ENCODE results near the gene ZBTB16.

The ZBTB16 gene

DNA sequence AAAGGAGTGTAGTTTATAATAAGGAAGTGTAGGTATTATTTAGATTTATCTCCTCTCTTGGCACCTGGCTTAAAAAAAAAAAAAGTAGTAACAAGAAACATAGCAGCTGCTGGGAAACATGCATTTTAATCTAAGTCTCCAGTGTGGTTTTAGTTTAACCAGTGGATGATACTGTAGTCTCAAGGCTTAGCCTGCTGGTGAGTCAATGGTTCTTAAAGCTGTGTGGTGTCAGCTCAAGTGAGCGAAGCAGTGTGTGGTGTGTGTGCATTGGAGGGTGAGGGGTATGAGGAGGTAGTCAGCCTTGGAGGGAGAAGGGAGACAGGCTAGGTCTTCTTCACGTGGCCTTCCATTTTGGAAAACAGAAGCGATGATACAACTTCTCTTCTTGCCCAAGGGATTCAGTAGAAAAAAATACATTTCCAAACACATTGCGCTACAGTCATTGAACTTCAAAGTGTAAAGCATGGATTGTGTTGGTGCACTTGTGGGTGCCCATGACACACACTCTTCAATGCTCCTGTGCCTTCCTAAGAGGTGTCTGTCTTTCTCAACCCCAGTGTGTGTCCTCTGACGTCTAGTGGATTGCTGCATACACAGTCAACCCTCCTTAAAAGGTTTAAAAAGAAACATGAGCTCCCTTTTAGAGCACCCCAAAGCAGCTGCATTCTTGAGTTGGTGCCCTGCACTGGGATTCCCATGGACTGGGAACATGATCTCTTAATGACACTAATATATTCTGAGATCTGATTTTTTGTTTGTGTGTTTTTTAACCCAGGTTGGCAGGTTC lies 40.1 kb downstream of the ZBTB16 start:
- Histone ChIP-seq H3K27ac (ENCODE audit: low read depth, low read length) (no peak overlapping the region), H3K4me1 (ENCODE audit: insufficient read depth, low read length) (peaks cover 51% of the 10 kb centered on the region), H3K4me3 (ENCODE audit: low read depth in 1 of 2, low read length in 2 of 2) (no peak overlapping the region), H3K36me3 (ENCODE audit: insufficient read depth, low read length) (peaks cover 3% of the 10 kb centered on the region), H3K9me3 (ENCODE audit: low read length) (no peaks in the 10 kb centered on the region), H3K27me3 (ENCODE audit: control insufficient read depth in 1 of 2, insufficient read depth in 2 of 2, low read length in 2 of 2) (no peaks in the 10 kb centered on the region), H3K9ac (ENCODE audit: low read length) (no peak overlapping the region)

DNA sequence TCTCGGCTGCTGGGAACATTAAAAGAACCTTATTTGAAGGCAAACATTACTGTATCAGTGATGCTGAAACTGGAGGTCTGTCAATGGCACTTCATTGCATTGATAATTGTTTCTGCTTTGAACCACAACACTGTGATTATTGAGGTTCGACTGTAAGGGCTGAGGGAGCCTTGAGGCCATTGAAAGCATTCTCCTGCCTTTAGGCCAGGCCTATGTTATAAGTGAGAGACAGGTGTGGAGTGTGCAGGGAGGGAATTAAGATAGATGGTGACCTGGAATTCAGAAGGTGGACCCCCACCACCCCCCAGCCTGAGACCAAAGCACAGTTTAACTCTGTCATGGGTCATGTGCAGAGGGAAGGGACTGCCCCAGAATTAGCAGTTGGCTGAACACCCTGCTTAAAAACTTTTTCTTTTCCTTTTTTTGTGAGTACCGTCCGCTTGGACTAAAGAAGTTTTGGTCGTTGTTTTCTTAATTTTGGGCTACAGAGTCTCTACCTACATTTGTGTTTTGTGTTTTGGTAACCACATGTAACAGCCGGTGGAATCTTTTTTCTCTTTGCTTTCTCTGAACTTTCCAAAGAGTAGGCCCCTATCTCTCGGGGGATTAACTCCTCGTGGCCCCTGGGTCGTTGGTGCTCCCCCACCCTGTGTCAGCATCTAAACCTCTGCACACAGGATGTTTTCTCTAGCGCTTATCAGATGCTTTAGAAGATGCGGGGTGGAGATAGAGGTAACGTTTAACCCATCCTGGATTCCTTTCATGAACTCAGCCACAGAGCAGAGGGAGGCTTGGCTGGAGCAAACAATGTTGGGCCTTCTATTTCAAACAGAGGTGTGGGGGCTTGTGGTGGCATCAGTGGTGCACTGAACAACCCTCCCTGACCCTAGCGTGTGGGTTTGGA lies 43.7 kb downstream of the ZBTB16 start:
- Histone ChIP-seq H3K4me1 (ENCODE audit: insufficient read depth, low read length) (peaks cover 58% of the 10 kb centered on the region), H3K27me3 (ENCODE audit: control insufficient read depth in 1 of 2, insufficient read depth in 2 of 2, low read length in 2 of 2) (no peaks in the 10 kb centered on the region), H3K9me3 (ENCODE audit: low read length) (no peaks in the 10 kb centered on the region), H3K4me3 (ENCODE audit: low read depth in 1 of 2, low read length in 2 of 2) (no peak overlapping the region), H3K36me3 (ENCODE audit: insufficient read depth, low read length) (peaks cover 4% of the 10 kb centered on the region), H3K9ac (ENCODE audit: low read length) (no peak overlapping the region), H3K27ac (ENCODE audit: low read depth, low read length) (no peak overlapping the region)

- H3K9ac ChIP-seq (ENCODE audit: low read length), result no peak overlapping the region
- H3K9me3 ChIP-seq (ENCODE audit: low read length), result no peaks in the 10 kb centered on the region
- H3K36me3 ChIP-seq (ENCODE audit: insufficient read depth, low read length), result peaks cover 4% of the 10 kb centered on the region
- H3K27ac ChIP-seq (ENCODE audit: low read depth, low read length), result no peak overlapping the region
- peaks cover 61% of the 10 kb centered on the region for H3K4me1 ChIP-seq (ENCODE audit: insufficient read depth, low read length)
- no peaks in the 10 kb centered on the region for H3K27me3 ChIP-seq (ENCODE audit: control insufficient read depth in 1 of 2, insufficient read depth in 2 of 2, low read length in 2 of 2)
- H3K4me3 ChIP-seq (ENCODE audit: low read depth in 1 of 2, low read length in 2 of 2), result no peak overlapping the region
Measured at GRCh38 chr11:114105611-114106010, 46.1 kb downstream of the ZBTB16 start.

GRCh38 chr11:114106047-114106446 lies 46.5 kb downstream of the ZBTB16 start:
- Histone ChIP-seq H3K9me3 (ENCODE audit: low read length) (no peaks in the 10 kb centered on the region), H3K27me3 (ENCODE audit: control insufficient read depth in 1 of 2, insufficient read depth in 2 of 2, low read length in 2 of 2) (no peaks in the 10 kb centered on the region), H3K4me1 (ENCODE audit: insufficient read depth, low read length) (peaks cover 65% of the 10 kb centered on the region), H3K4me3 (ENCODE audit: low read depth in 1 of 2, low read length in 2 of 2) (no peak overlapping the region), H3K9ac (ENCODE audit: low read length) (no peak overlapping the region), H3K36me3 (ENCODE audit: insufficient read depth, low read length) (peaks cover 4% of the 10 kb centered on the region), H3K27ac (ENCODE audit: low read depth, low read length) (no peak overlapping the region)

- H3K4me3 ChIP-seq (ENCODE audit: low read depth in 1 of 2, low read length in 2 of 2), result no peak overlapping the region
- no peak overlapping the region for H3K27ac ChIP-seq (ENCODE audit: low read depth, low read length)
- H3K27me3 ChIP-seq (ENCODE audit: control insufficient read depth in 1 of 2, insufficient read depth in 2 of 2, low read length in 2 of 2), result no peaks in the 10 kb centered on the region
- peaks cover 4% of the 10 kb centered on the region for H3K36me3 ChIP-seq (ENCODE audit: insufficient read depth, low read length)
- no peaks in the 10 kb centered on the region for H3K9me3 ChIP-seq (ENCODE audit: low read length)
- no peak overlapping the region for H3K9ac ChIP-seq (ENCODE audit: low read length)
- H3K4me1 ChIP-seq (ENCODE audit: insufficient read depth, low read length), result peaks cover 73% of the 10 kb centered on the region
Measured at GRCh38 chr11:114106986-114107385, 47.5 kb downstream of the ZBTB16 start.

GRCh38 chr11:114108501-114109205 lies 49.1 kb downstream of the ZBTB16 start:
- Histone ChIP-seq H3K27me3 (ENCODE audit: control insufficient read depth in 1 of 2, insufficient read depth in 2 of 2, low read length in 2 of 2) (no peaks in the 10 kb centered on the region), H3K9ac (ENCODE audit: low read length) (no peak overlapping the region), H3K4me3 (ENCODE audit: low read depth in 1 of 2, low read length in 2 of 2) (no peak overlapping the region), H3K4me1 (ENCODE audit: insufficient read depth, low read length) (peaks cover 62% of the 10 kb centered on the region), H3K27ac (ENCODE audit: low read depth, low read length) (no peak overlapping the region), H3K9me3 (ENCODE audit: low read length) (no peaks in the 10 kb centered on the region), H3K36me3 (ENCODE audit: insufficient read depth, low read length) (peaks cover 4% of the 10 kb centered on the region)

GRCh38 chr11:114109206-114110090 lies 49.9 kb downstream of the ZBTB16 start:
- Histone ChIP-seq H3K9me3 (ENCODE audit: low read length) (no peaks in the 10 kb centered on the region), H3K27me3 (ENCODE audit: control insufficient read depth in 1 of 2, insufficient read depth in 2 of 2, low read length in 2 of 2) (no peaks in the 10 kb centered on the region), H3K4me3 (ENCODE audit: low read depth in 1 of 2, low read length in 2 of 2) (no peak overlapping the region), H3K27ac (ENCODE audit: low read depth, low read length) (no peak overlapping the region), H3K4me1 (ENCODE audit: insufficient read depth, low read length) (peaks cover 54% of the 10 kb centered on the region), H3K9ac (ENCODE audit: low read length) (no peak overlapping the region), H3K36me3 (ENCODE audit: insufficient read depth, low read length) (peaks cover 4% of the 10 kb centered on the region)

- Histone ChIP-seq H3K4me1 (ENCODE audit: insufficient read depth, low read length) (peaks cover 54% of the 10 kb centered on the region), H3K9ac (ENCODE audit: low read length) (no peak overlapping the region), H3K27ac (ENCODE audit: low read depth, low read length) (no peak overlapping the region), H3K36me3 (ENCODE audit: insufficient read depth, low read length) (peaks cover 4% of the 10 kb centered on the region), H3K27me3 (ENCODE audit: control insufficient read depth in 1 of 2, insufficient read depth in 2 of 2, low read length in 2 of 2) (no peaks in the 10 kb centered on the region), H3K9me3 (ENCODE audit: low read length) (no peaks in the 10 kb centered on the region), H3K4me3 (ENCODE audit: low read depth in 1 of 2, low read length in 2 of 2) (no peak overlapping the region)
Measured at GRCh38 chr11:114110123-114110522, 50.6 kb downstream of the ZBTB16 start.

DNA sequence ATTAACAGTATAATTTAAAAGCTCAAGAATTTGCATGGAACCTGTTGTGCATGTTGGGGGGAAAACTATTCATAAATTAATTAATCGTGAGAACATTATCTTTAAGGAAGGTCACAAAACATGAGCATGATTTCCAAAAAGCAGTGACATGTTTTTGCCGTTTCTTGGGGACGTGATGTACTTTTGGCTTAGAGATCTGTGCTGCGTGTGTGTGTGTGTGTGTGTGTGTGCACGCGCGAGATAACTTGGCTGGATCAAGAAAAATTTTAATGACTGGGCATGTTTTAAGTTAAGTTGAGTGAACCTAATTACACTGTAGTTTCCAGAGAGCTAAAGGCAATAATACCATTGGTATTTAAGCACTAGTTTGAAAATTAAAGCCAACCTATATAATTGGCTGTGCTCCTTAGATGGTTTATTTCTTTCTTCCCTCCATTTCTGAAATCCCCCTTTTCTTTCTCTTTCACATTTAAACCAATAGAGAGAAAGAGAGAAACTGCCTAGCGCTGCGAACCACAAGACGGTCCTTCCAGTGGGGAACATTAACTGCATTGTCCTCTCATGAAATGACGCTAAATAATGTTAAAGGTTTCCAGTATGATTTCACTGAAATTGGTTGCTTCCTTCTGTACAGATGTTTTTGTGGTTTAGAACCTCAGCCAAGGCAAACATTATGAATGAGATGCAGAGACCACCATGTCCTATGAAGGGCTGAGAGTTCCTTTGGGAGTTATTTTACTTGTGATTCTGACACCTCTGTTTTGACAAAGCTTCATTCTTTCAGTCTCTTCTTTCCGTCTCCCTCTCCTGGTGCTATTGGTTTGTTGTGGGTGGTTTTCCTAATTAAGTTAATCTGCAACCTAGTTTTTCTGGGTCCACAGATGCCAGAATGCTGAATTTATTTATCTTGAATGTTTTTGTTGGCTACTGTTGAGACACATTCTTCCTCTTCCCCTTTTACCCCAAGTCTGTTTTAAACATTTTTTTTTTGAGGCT lies 51.7 kb downstream of the ZBTB16 start:
- Histone ChIP-seq H3K36me3 (ENCODE audit: insufficient read depth, low read length) (peaks cover 7% of the 10 kb centered on the region), H3K9me3 (ENCODE audit: low read length) (no peaks in the 10 kb centered on the region), H3K9ac (ENCODE audit: low read length) (no peak overlapping the region), H3K27ac (ENCODE audit: low read depth, low read length) (no peak overlapping the region), H3K4me1 (ENCODE audit: insufficient read depth, low read length) (peaks cover 60% of the 10 kb centered on the region), H3K4me3 (ENCODE audit: low read depth in 1 of 2, low read length in 2 of 2) (peak overlapping the region in 1 of 2 donors; percentile 4), H3K27me3 (ENCODE audit: control insufficient read depth in 1 of 2, insufficient read depth in 2 of 2, low read length in 2 of 2) (no peaks in the 10 kb centered on the region)

- no peak overlapping the region for H3K4me3 ChIP-seq (ENCODE audit: low read depth in 1 of 2, low read length in 2 of 2)
- no peak overlapping the region for H3K27ac ChIP-seq (ENCODE audit: low read depth, low read length)
- no peaks in the 10 kb centered on the region for H3K9me3 ChIP-seq (ENCODE audit: low read length)
- H3K4me1 ChIP-seq (ENCODE audit: insufficient read depth, low read length), result peaks cover 32% of the 10 kb centered on the region
- H3K9ac ChIP-seq (ENCODE audit: low read length), result no peak overlapping the region
- peaks cover 5% of the 10 kb centered on the region for H3K36me3 ChIP-seq (ENCODE audit: insufficient read depth, low read length)
- H3K27me3 ChIP-seq (ENCODE audit: control insufficient read depth in 1 of 2, insufficient read depth in 2 of 2, low read length in 2 of 2), result no peaks in the 10 kb centered on the region
Measured at GRCh38 chr11:114115451-114115928, 56.0 kb downstream of the ZBTB16 start.
